Panc1 (cell line): ENCODE measurements around the gene CSRNP2.

Experiments used
- CTCF ChIP-seq: fragments of 450-650 bp; IDR thresholded peaks from 2 replicates; pipeline ENCODE4 v1.5.1; 2017; ENCODE audit warnings: mild to moderate bottlenecking
- POLR2AphosphoS5 ChIP-seq: IDR thresholded peaks from 2 replicates; pipeline ENCODE4 v1.6.1; 2012; ENCODE audit warnings: mild to moderate bottlenecking, low read depth, low read length, moderate library complexity
- SIN3A ChIP-seq: IDR thresholded peaks from 2 replicates; pipeline ENCODE4 v1.6.1; 2012; ENCODE audit warnings: low read depth, mild to moderate bottlenecking, low read length, moderate library complexity, borderline replicate concordance; ENCODE audit not compliant: insufficient read depth
- TCF7L2 ChIP-seq: IDR thresholded peaks from 2 replicates; pipeline ENCODE4 v1.6.1; 2011; ENCODE audit warnings: mild to moderate bottlenecking, low read depth, low read length, inconsistent platforms
- TF ChIP-seq, protein P1 (sequence below), 2 experiments: IDR thresholded peaks; 2 replicates each; pipeline ENCODE4 v1.6.1; 2011 to 2012; ENCODE audit warnings: low read depth in 2 of 2, control low read depth in 1 of 2, low read length in 1 of 2, mild to moderate bottlenecking in 1 of 2, moderate library complexity in 1 of 2; ENCODE audit not compliant: insufficient read depth in 1 of 2

GRCh38 chr12:51087818-51088217, 4.4 kb upstream of the CSRNP2 start:
- TF ChIP-seq CTCF (no peak), SIN3A (no peak), POLR2AphosphoS5 (no peak), TCF7L2 (no peak)
- TF ChIP-seq, protein P1, sequence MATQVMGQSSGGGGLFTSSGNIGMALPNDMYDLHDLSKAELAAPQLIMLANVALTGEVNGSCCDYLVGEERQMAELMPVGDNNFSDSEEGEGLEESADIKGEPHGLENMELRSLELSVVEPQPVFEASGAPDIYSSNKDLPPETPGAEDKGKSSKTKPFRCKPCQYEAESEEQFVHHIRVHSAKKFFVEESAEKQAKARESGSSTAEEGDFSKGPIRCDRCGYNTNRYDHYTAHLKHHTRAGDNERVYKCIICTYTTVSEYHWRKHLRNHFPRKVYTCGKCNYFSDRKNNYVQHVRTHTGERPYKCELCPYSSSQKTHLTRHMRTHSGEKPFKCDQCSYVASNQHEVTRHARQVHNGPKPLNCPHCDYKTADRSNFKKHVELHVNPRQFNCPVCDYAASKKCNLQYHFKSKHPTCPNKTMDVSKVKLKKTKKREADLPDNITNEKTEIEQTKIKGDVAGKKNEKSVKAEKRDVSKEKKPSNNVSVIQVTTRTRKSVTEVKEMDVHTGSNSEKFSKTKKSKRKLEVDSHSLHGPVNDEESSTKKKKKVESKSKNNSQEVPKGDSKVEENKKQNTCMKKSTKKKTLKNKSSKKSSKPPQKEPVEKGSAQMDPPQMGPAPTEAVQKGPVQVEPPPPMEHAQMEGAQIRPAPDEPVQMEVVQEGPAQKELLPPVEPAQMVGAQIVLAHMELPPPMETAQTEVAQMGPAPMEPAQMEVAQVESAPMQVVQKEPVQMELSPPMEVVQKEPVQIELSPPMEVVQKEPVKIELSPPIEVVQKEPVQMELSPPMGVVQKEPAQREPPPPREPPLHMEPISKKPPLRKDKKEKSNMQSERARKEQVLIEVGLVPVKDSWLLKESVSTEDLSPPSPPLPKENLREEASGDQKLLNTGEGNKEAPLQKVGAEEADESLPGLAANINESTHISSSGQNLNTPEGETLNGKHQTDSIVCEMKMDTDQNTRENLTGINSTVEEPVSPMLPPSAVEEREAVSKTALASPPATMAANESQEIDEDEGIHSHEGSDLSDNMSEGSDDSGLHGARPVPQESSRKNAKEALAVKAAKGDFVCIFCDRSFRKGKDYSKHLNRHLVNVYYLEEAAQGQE (IDR thresholded peaks at IDR 0.05; ENCODE audit: insufficient read depth in 1 of 2, low read depth in 2 of 2, low read length in 1 of 2), result no peak
